Ecto neural progenitor cell (in vitro differentiated cells): Measurements from ENCODE around the gene SLC22A31.
A peak's percentile ranks its signal among the peaks of the same experiment; 100 is the strongest.

Experiments used
- DNase-seq: peaks from one replicate; pipeline ENCODE4 v3.0.0-alpha.2; 2018; ENCODE audit warnings: low spot score

The SLC22A31 gene

DNA sequence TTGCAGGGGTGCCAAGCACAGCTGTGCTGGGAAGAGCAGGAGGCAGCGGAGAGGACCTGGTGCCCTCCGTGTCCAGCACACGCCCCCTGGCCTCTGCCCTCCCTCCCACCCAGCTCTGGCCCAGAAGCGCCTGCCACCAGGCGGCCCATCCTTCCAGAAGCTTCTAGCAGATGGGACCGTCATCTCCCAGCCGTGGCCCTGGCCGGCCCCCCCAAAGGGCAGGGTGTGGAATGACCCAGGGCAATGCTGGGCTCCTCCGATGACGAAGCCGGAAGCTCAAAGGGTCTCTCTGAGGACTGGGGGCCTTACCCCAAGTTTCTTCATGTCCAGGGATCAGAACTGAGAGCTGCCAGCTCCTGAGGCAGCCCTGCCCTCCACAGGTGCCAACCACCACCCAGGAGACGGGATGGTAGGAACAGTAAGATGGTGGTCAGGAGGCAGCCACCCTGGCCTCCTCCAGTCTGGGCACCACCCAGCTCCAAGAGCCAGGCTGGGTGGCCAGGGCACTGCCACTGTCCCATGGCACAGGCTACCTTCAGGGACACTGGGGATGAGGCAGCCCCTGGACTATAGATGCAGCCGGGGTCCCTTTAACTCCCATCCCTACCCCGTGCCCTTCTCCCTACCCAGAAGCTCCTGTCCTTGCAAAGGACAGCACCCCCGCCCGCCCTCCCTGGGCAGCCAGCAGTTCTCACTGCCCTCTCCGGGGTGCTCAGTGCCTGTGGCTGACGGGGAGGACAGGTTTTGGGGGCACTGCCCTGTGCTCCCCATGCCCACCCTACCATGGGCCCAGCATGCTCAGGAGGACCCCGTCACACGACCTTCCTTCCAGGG lies 35.3 kb downstream of the SLC22A31 start:
- no peak for DNase-seq

- DNase-seq = peak; percentile 73
These were observed 35.9 kb downstream of the SLC22A31 start for GRCh38 chr16:89164436-89164835.

DNA sequence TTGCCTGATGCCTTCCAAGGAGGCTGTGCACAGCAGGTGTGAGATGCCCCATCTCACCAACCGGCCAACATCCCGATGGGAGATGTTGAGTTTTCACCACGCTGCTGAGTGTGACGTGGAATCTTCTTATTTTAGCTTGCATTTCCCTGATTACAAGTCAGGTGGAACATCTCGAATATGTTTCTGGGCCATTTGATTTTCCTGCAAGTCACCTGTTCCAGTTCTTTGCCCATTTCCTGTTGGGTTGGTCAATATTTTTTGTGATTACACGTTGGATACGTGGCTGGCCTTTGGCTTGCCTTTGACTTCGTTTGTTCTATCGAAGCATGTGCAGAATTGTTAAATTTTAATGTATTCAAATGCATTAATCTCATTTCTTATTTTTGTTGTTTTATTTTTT lies 37.0 kb downstream of the SLC22A31 start:
- DNase-seq = no peak

DNA sequence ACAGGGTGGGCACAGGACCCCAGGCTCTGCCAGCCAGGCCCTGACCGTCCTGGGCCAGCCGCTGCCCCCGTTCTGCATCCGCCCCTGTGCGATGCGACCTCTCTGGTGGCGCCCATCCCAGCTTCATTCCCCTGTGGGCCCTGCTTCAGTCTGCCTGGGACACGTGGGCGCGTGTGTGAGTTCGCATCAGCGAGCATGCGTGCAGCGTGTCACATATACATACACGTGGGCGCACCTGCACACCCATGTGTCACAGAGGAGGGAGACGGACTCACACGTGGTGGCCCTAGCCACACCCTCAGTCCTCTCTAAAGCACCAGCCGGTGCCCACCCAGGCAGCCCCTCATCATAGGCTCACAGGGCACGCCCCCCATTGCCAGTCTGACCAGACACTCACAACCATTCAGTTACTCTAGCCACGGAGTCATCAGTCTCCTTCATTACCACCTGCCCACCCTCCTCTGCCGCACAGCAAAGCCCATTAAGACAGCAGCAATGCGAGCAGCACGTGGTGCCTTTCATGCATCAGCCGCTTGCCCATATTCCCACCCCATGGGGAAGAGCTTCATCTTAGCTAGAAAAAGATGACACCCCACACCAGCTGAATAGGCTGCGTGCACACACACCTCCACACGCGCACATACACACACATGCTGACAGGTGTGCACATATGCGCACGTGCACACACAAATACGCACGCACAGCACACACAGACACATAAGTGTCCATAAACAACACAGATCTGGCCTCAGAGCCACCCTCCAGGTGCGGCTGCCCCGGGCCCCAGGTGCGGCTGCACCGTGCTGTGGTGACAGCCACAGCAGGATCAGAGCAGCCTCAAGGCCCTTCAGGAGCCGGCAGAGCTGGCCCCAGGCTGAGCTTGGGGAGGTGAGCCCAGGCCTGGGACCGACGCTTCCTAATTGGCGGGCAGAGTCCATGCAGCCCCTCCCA lies 38.3 kb downstream of the SLC22A31 start:
- no peak for DNase-seq

- DNase-seq = no peak
These were observed 39.2 kb downstream of the SLC22A31 start for GRCh38 chr16:89160977-89161701.

DNA sequence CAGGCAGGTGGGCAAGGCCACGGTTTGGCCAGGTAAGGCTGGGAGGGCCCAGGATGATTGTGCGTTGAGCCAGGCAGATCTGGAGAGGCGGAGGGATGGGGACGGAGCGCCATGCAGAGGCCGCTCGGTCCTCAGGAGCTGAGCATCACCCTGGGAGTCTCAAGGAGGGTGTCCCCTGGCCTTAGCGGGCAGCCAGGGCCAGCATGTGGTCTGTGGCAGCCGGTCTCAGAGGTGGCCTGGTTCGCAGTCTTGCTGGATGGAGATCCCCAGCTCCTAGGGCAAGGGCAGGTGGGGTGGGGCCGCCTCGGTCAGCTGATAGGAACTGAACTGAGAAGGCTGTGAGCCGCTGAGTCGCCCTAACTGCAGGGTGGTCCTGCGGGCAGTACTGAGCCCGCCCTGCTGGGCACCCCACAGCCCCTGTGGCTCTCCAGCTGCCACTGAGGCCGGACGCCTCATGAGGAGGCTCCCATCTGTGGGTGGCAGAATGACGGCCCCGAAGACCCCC lies 40.4 kb downstream of the SLC22A31 start:
- DNase-seq = no peak

- no peak for DNase-seq
These were observed 41.1 kb downstream of the SLC22A31 start for GRCh38 chr16:89159066-89159849.

DNA sequence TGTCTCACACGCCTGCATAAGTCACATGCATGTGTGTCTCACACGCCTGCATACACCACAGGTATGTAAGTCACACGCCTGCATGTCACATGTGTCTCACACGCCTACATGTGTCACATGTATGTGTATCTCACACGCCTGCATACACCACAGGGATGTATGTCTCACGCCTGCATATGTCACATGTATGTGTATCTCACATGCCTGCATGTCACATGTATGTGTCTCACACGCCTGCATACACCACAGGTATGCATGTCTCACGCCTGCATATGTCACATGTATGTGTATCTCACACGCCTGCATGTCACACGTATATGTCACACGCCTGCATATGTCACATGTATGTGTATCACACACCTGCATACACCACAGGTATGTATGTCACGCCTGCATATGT lies 42.6 kb downstream of the SLC22A31 start:
- no peak for DNase-seq

DNA sequence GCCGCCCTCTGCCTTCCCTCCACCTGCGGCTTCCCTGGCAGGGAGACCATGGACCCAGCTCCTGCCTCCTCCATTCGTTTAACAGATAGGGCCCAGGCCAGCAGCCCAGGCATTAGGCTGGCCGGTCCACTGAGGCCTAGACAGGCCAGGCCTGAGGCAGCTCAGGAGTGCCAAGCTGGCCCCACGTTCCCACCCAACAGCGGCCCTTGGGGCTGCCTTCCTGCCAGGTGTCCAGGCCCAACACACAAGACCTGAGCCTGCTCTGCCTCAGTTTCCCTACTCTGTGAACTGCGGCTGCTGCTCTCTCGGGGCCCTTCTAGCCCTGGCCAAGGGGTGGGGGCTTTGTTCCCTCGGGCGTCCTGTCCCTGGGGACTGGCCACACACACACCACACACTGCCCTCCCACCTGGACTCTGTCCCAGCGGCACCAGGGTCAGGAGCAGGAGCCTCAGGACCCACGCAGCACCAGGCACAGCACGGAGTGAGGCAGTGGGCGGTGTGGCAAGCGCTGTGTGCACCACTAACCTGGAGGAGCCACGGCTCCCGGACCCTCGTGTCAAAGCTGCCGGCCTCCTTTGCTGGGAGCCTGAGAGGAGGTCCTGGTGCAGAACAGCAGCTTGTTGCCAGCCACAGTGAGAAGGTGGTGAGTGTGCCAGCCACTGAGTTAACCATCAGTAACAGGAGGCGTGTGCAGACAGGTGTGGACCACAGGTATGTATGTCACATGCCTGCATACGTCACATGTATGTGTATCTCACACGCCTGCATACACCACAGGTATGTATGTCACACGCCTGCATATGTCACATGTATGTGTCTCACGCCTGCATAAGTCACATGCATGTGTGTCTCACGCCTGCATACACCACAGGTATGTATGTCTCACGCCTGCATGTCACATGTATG lies 43.3 kb downstream of the SLC22A31 start:
- no peak for DNase-seq

DNA sequence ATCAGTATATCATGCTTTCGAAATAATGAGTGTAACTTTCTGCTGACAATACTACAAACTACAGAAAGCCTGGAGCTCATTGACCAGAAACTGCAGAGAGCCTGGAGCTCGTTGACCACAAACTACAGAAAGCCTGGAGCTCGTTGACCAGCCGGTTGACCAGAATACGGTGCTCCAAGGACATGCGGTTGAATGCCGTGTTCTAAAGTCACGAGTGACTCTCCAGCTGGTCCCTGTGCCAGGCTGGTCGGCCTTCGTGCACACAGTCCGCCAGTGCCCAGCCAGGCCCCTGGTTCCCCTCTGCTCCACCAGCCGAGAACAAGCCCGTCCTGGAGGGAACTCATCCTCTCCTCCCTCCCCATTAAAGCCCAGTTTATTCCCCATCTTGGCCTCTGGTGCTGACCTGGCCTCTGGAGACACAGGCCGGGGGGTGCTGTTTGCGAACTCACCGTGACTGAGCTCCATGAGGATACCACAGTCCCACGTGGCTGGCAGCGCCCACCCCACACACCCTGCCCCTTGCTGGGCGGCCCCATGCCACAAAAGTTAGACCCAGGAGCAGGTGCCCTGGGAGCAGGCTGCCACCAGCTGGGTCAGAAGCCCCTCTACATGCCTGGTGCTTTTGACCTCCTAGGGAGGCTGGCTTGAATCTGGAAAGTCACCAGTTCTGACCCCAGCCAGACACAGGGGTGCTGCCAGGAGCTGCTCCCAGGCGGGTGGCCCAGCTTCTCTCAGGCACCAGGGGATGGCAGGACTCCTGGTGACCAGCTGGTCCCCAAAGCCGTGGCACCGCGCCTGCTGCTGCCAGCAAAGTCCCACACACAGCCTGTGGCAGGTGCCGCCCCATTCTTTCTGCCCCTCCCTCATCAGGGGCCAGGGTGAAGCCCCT lies 44.2 kb downstream of the SLC22A31 start:
- DNase-seq = no peak

GRCh38 chr16:89155184-89155679 lies 45.1 kb downstream of the SLC22A31 start:
- no peak for DNase-seq

DNA sequence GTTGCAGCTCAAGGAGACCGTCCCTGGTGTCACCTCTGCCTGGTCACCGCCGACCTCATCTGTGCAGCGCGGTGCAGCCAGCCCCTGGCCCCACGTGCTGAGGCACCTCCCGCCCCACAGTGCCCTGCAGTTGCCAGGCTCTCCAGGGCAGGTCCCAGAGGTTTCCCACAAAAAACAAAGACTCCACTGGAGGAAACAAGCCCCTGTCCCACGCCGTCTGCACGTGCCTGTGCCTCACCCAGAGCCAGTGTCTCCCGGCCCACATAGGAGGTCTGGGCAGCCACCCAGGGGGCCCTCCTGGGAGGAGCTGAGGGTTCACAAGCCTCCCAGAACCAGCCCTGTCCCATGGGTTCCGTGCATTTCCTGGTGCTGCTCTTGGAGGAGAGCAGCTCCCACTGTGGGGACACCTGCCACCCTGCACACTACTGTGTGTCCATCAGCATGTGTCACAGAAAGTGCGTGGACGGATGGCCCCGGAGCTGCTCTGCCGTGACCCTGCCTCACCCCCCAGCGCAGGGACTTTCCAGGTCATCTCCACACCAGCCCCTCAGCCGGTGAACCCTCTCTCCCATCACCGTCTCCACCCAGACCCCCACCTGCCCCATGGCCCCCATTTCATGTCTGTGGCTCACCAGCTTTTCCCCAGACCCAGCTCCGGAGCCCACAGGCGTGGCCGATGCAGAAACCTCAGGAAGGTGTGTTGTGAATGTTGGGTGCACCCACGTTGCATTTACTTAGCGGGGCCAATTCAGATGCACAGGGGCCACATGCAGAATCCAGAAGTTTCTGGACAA lies 45.8 kb downstream of the SLC22A31 start:
- no peak for DNase-seq

DNA sequence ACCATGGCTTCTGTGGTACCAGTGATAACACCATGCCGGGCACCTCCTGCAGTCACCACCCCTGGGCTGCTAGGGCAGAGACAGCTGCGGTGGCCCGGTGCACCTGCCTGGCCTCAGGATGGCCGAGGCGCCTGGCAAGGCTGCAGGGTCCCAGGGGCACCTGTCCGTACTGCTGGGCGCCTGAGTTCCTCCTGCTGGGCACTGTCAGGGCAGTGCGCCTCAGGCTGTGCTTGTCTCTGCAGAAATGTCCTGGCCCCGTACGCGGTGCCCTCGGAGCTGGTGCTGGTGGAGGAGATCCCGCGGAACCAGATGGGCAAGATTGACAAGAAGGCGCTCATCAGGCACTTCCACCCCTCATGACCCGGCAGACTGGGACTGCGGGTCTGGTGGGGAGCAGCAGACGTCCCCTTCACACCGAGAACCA lies 46.5 kb downstream of the SLC22A31 start:
- DNase-seq = no peak

DNA sequence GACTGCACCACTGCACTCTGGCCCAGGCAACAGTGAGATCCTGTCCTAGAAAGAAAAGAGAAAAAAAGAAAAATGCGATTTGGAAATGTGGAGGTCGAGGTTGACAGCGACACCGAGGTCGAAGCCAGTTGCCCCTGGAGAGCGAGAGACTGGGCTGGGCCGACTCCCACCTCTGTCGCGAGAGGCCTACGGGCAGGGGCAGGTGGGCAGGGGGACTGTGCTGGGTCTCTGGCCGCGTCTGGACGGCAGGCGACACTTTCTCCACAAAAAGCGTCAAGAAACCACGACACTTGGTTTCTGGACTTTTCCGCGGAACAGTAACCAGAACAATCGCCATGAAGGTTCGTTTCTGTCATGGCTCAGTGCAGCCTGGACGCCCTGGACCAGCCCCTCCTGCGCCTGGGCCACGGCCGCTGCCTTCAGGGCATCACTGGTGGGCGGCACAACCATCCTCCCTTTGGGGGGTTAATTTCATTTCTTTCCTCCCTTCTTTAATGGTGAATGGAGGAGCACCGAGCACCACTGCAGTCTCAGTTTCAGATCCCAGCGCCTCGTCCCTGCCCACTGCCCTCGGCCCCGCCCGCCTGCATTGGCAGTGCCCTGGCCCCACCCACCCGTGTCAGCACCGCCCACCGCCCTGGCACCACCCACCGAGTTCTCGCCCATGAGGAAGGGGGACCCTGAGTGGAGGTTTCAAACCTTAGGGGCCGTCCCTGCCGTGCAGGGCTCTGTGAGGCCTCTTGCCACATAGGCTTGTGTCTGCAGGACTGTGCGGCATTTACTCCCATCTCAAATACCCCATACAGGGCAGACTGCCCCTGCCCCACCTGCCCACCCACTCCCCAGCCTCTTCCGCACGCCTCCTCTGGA lies 47.3 kb downstream of the SLC22A31 start:
- no peak for DNase-seq

- DNase-seq = no peak
These were observed 49.4 kb downstream of the SLC22A31 start for GRCh38 chr16:89150981-89151380.

- DNase-seq = no peak
These were observed 50.1 kb downstream of the SLC22A31 start for GRCh38 chr16:89150090-89150835.
